HL-60/S4 treated with retinoic acid at 250 ng/mL for 4 days and 3 days (cell line): ENCODE results near the gene WDR89.
"Not testable (repeated sequence)": the region's sequence is repeated elsewhere in the genome, so short reads cannot be mapped to it uniquely, and the experiment has no call there.

ENCODE experiments used
- in situ Hi-C: fragments of 300-500 bp; cut with MboI; formaldehyde crosslinking; loops from 2 replicates; pipeline ENCODE4 v1.7.0; 2022; ENCODE audit warnings: low sequenced_read_pairs

WDR89 gene

GRCh38 chr14:63654346-63654745 lies 12.7 kb upstream of the WDR89 start:
- in situ Hi-C loops, result no loop called here

GRCh38 chr14:63652406-63652805 lies 10.7 kb upstream of the WDR89 start:
- in situ Hi-C loops, result no loop called here

- in situ Hi-C loops, result no loop called here
Observed at GRCh38 chr14:63650256-63650952, 8.7 kb upstream of the WDR89 start.

GRCh38 chr14:63647696-63648410 lies 6.2 kb upstream of the WDR89 start:
- in situ Hi-C loops, result no loop called here

GRCh38 chr14:63644741-63645140 lies 3.1 kb upstream of the WDR89 start:
- in situ Hi-C loops, result no loop called here

- in situ Hi-C loops, result no loop called here
Observed at GRCh38 chr14:63642656-63643382, 1.1 kb upstream of the WDR89 start.

GRCh38 chr14:63642229-63642611 lies 549 bp upstream of the WDR89 start:
- in situ Hi-C loops, result no loop called here

GRCh38 chr14:63638493-63638892 lies 3.2 kb downstream of the WDR89 start:
- in situ Hi-C loops, result no loop called here

GRCh38 chr14:63636094-63636635 lies 5.5 kb downstream of the WDR89 start:
- in situ Hi-C loops, result not testable (repeated sequence)

GRCh38 chr14:63633801-63634200 lies 7.9 kb downstream of the WDR89 start:
- in situ Hi-C loops, result no loop called here

GRCh38 chr14:63632932-63633514 lies 8.6 kb downstream of the WDR89 start:
- in situ Hi-C loops, result no loop called here

GRCh38 chr14:63624701-63625100 lies 17.0 kb downstream of the WDR89 start:
- in situ Hi-C loops, result no loop called here

- in situ Hi-C loops, result no loop called here
Observed at GRCh38 chr14:63624203-63624602, 17.5 kb downstream of the WDR89 start.

- in situ Hi-C loops, result not testable (repeated sequence)
Observed at GRCh38 chr14:63621975-63622374, 19.7 kb downstream of the WDR89 start.

GRCh38 chr14:63616015-63616414 lies 25.7 kb downstream of the WDR89 start:
- in situ Hi-C loops, result no loop called here

GRCh38 chr14:63614679-63615363 lies 26.9 kb downstream of the WDR89 start:
- in situ Hi-C loops, result no loop called here

- in situ Hi-C loops, result no loop called here
Observed at GRCh38 chr14:63611078-63611477, 30.6 kb downstream of the WDR89 start.

- in situ Hi-C loops, result no loop called here
Observed at GRCh38 chr14:63605041-63605532, 36.6 kb downstream of the WDR89 start.

GRCh38 chr14:63604626-63605025 lies 37.0 kb downstream of the WDR89 start:
- in situ Hi-C loops, result no loop called here

- in situ Hi-C loops, result no loop called here
Observed at GRCh38 chr14:63603749-63604277, 37.9 kb downstream of the WDR89 start.
